CD4-positive, alpha-beta T cell (primary cell): Measurements from ENCODE around the gene SLC22A13. TPM values are rescaled to one million over a fixed set of nuclear protein-coding genes. Genes with fewer than 3 reads are reported as not detected.
"Not testable (repeated sequence)": the region's sequence is repeated elsewhere in the genome, so short reads cannot be mapped to it uniquely, and the experiment has no call there.

Experiments used
- ATAC-seq: fragments of 200-7000 bp; cut with Tn5 transposase; one replicate; pipeline ENCODE4 v1.10.0; 2022; ENCODE audit warnings: mild to moderate bottlenecking; ENCODE audit not compliant: poor library complexity
- CTCF ChIA-PET: fragments of 350-600 bp; sonication (Branson Sonifier 250); formaldehyde crosslinking; loops from one replicate; lab custom pipeline; 2021; ENCODE audit warnings: antibody characterized with exemption, inconsistent platforms; lab: Charles Lee
- POLR2A ChIA-PET: fragments of 350-600 bp; sonication (Branson Sonifier 250); formaldehyde crosslinking; loops from one replicate; lab custom pipeline; 2021; ENCODE audit warnings: antibody characterized with exemption, inconsistent platforms; lab: Charles Lee
- DNase-seq, 14 experiments: peaks; one replicate each; pipeline ENCODE4 v3.0.0-alpha.2; 2013 to 2020; ENCODE audit warnings: mixed read lengths in 2 of 14
- H3K27ac ChIP-seq, 2 donors: one replicate each; pipeline versions ENCODE4 v1.5.1 to v1.7.0; 2013; ENCODE audit warnings: low read length in 2 of 2, low read depth in 1 of 2, mild to moderate bottlenecking in 1 of 2
- H3K27me3 ChIP-seq, 2 experiments: 1 replicate in 1 of 2; 2 replicates in 1 of 2; pipeline versions ENCODE4 v1.6.1 to v1.7.0; 2013; ENCODE audit warnings: low read length in 2 of 2, control low read depth in 1 of 2, mild to moderate bottlenecking in 1 of 2, moderate library complexity in 1 of 2; ENCODE audit not compliant: insufficient read depth in 2 of 2, control insufficient read depth in 1 of 2
- H3K36me3 ChIP-seq: one replicate; pipeline ENCODE4 v1.6.1; 2013; ENCODE audit warnings: low read length, control low read depth; ENCODE audit not compliant: insufficient read depth
- H3K4me1 ChIP-seq: one replicate; pipeline ENCODE4 v1.6.1; 2013; ENCODE audit warnings: low read length, control low read depth; ENCODE audit not compliant: insufficient read depth
- H3K4me3 ChIP-seq: one replicate; pipeline ENCODE4 v1.5.1; 2013; ENCODE audit warnings: mild to moderate bottlenecking, low read length, moderate library complexity
- H3K9me3 ChIP-seq, 2 experiments: 1 replicate in 1 of 2; 2 replicates in 1 of 2; pipeline versions ENCODE4 v1.6.1 to v1.7.0; 2013; ENCODE audit warnings: low read length in 2 of 2, mild to moderate bottlenecking in 2 of 2, control low read depth in 1 of 2, moderate library complexity in 1 of 2; ENCODE audit not compliant: control insufficient read depth in 1 of 2, insufficient read depth in 1 of 2
- H3K27ac Mint-ChIP-seq: one replicate; pipeline ENCODE4 v1.8.0; 2020; ENCODE audit warnings: mixed read lengths
- H3K27me3 Mint-ChIP-seq: one replicate; pipeline ENCODE4 v1.8.0; 2021; ENCODE audit warnings: mixed read lengths
- H3K36me3 Mint-ChIP-seq: one replicate; pipeline ENCODE4 v1.8.0; 2021; ENCODE audit warnings: low read depth, mixed read lengths
- H3K4me1 Mint-ChIP-seq: one replicate; pipeline ENCODE4 v1.8.0; 2021; ENCODE audit warnings: low read depth, mixed read lengths
- H3K4me3 Mint-ChIP-seq: one replicate; pipeline ENCODE4 v1.8.0; 2020; ENCODE audit warnings: mild to moderate bottlenecking, mixed read lengths
- H3K9me3 Mint-ChIP-seq: one replicate; pipeline ENCODE4 v1.8.0; 2020; ENCODE audit warnings: mixed read lengths
- intact Hi-C, 2 experiments: fragments of 100-400 bp; cut with DNase I in 1 of 2; cut with micrococcal nuclease in 1 of 2; formaldehyde crosslinking; loops; one replicate each; pipeline versions ENCODE4 v1.15.1 to v1.9.0; 2023 to 2025; cut with DNase I, micrococcal nuclease
- total RNA-seq, 174 experiments: library from RNA in 2 of 174; stranded (reverse) in 2 of 174; gene quantifications; one replicate each; pipeline ENCODE4 v1.2.3 and lab custom pipeline; 2021 to 2026
- TF ChIP-seq, protein P1 (sequence below): fragments of 200-600 bp; IDR thresholded peaks from one replicate; pipeline ENCODE4 v1.8.0; 2022; ENCODE audit warnings: antibody characterized with exemption, mild to moderate bottlenecking

Gene SLC22A13
- total RNA-seq, 2 experiments from 2014 or later: 0.19 to 0.22 TPM

DNA sequence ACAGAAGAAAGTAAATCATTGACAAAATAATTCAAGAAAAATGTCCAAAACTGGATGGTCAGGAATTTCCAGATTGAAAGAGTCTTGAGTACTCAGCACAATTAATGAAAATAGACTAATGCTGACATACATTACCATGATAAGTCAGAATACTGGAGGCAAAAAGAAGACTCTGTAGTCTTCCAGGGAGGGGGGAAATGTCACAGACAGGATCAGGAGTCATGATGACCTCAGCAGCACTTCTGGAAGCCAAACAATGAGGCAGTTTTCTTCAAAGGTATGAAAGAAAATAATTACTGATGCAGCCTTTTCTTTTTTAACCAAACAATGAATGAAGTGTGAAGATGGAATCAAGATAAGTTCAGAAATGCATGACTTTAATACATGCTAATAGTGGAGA is 30.1 kb upstream of the SLC22A13 start:
- Mint-ChIP-seq H3K4me1 (no peaks in the 10 kb centered on the region), H3K27ac (no peak overlapping the region), H3K9me3 (peaks cover 19% of the 10 kb centered on the region), H3K4me3 (no peak overlapping the region), H3K36me3 (peaks cover 100% of the 10 kb centered on the region), H3K27me3 (no peaks in the 10 kb centered on the region)
- no peak for DNase-seq
- H3K4me1 ChIP-seq: no peaks in the 10 kb centered on the region
- TF ChIP-seq, protein P1, sequence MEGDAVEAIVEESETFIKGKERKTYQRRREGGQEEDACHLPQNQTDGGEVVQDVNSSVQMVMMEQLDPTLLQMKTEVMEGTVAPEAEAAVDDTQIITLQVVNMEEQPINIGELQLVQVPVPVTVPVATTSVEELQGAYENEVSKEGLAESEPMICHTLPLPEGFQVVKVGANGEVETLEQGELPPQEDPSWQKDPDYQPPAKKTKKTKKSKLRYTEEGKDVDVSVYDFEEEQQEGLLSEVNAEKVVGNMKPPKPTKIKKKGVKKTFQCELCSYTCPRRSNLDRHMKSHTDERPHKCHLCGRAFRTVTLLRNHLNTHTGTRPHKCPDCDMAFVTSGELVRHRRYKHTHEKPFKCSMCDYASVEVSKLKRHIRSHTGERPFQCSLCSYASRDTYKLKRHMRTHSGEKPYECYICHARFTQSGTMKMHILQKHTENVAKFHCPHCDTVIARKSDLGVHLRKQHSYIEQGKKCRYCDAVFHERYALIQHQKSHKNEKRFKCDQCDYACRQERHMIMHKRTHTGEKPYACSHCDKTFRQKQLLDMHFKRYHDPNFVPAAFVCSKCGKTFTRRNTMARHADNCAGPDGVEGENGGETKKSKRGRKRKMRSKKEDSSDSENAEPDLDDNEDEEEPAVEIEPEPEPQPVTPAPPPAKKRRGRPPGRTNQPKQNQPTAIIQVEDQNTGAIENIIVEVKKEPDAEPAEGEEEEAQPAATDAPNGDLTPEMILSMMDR: no peak
- ATAC-seq: no peak
- H3K4me3 ChIP-seq: no peak overlapping the region
- ChIA-PET CTCF (interaction anchor here (1.6 kb wide), 1 partner anchor 12 kb away, joined by 3 read pairs; no protein-coding TSS in a partner anchor), POLR2A (no interaction called here)
- H3K27ac ChIP-seq: no peak overlapping the region
- H3K27me3 ChIP-seq: no peaks in the 10 kb centered on the region
- peaks cover 0 to 19% of the 10 kb centered on the region in 2 experiments for H3K9me3 ChIP-seq
- peaks cover 60% of the 10 kb centered on the region for H3K36me3 ChIP-seq
- intact Hi-C loops: no loop called here

DNA sequence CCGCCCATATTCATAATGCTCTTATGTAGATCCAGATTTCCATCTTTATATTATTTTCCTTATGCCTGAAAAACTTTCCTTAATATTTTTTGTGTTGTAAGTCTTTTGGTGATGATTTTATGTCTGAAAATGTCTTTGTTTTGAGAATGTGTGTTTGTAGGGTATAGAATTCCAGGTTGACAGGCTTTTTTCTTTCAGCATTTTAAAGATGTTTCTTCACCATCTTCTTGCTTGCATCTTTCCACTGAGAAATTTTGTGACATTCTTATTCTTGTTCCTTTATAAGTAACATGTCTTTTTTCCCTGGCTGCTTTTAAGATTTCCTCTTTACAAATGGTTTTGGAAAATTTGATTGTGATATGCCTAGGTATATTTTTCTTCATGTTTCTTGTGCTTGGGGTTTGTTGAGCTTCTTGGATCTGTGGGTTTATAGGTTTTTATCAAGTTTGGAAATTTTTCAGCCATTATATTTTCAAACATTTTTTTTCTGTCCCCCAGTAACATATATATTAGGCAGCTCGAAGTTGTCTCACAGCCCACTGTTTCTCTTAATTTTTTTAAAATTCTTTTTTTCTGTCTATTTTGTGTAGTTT is 27.1 kb upstream of the SLC22A13 start:
- TF ChIP-seq, protein P1: no peak
- Histone ChIP-seq H3K27me3 (no peaks in the 10 kb centered on the region), H3K36me3 (peaks cover 63% of the 10 kb centered on the region), H3K9me3 (peaks cover 0 to 19% of the 10 kb centered on the region in 2 experiments), H3K4me1 (no peaks in the 10 kb centered on the region), H3K4me3 (no peak overlapping the region), H3K27ac (no peak overlapping the region)
- Mint-ChIP-seq H3K27ac (no peak overlapping the region), H3K36me3 (peaks cover 94% of the 10 kb centered on the region), H3K4me3 (no peak overlapping the region), H3K9me3 (peaks cover 19% of the 10 kb centered on the region), H3K27me3 (no peaks in the 10 kb centered on the region), H3K4me1 (no peaks in the 10 kb centered on the region)
- ChIA-PET POLR2A (no interaction called here), CTCF (interaction anchor here (0.6 to 1.7 kb wide), 3 partner anchors 13 to 53 kb away, joined by 3 to 4 read pairs (median 3); no protein-coding TSS in a partner anchor)
- intact Hi-C loops: no loop called here
- DNase-seq (no peak), ATAC-seq (no peak)

DNA sequence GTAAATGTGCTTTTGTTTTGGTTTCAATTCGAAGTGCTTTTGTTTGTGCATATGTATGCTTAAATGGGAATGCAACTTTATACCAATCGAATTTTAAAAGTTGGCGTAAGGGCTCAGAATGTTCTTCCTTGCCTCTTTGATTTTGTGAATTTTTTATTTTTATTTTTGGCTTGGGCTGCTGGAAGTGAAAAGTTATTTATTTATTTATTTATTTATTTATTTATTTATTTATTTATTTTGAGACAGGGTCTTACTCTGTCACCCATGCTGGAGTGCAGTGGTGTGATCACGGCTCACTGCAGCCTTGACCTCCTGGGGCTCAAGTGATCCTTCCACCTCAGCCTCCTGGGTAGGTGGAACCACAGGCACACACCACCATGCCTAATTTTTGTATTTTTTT is 22.8 kb upstream of the SLC22A13 start:
- H3K4me3 Mint-ChIP-seq, H3K27ac ChIP-seq, H3K27ac Mint-ChIP-seq, H3K4me1 Mint-ChIP-seq, H3K9me3 Mint-ChIP-seq, H3K9me3 ChIP-seq, intact Hi-C loops, H3K4me1 ChIP-seq, ATAC-seq, POLR2A ChIA-PET, CTCF ChIA-PET, H3K27me3 Mint-ChIP-seq, H3K27me3 ChIP-seq, DNase-seq, H3K4me3 ChIP-seq: not testable (repeated sequence)
- peaks cover 87% of the 10 kb centered on the region for H3K36me3 Mint-ChIP-seq
- peaks cover 63% of the 10 kb centered on the region for H3K36me3 ChIP-seq
